ENCODE measurements around the gene SDHAF1. TPM values are rescaled to one million over a fixed set of nuclear protein-coding genes. Genes with fewer than 3 reads are reported as not detected.
A peak's percentile ranks its signal among the peaks of the same experiment; 100 is the strongest.

The SDHAF1 gene
- total and polyA plus RNA-seq, 5 donors, result 10.9 to 14.9 (median 12.9) TPM

- intact Hi-C loops (cut with DNase I), result no loop called here
- no peak overlapping the region for H3K27ac ChIP-seq (ENCODE audit: low read length)
- 31% methylated on average over 8 of the region's 8 CpGs for WGBS
Measured at GRCh38 chr19:35987571-35987896, 7.5 kb upstream of the SDHAF1 start.

GRCh38 chr19:35988824-35989223 lies 6.2 kb upstream of the SDHAF1 start:
- intact Hi-C loops (cut with DNase I), result no loop called here
- no peaks in the 10 kb centered on the region for H3K9me3 ChIP-seq (ENCODE audit: control insufficient read depth, low read length)
- WGBS, result 89% methylated on average over 3 of the region's 3 CpGs
- no peak overlapping the region for H3K4me3 ChIP-seq (ENCODE audit: low read length)
- H3K27ac ChIP-seq (ENCODE audit: low read length), result no peak overlapping the region
- DNase-seq, result no peak
- H3K4me1 ChIP-seq (ENCODE audit: control insufficient read depth, insufficient read depth, low read length), result no peaks in the 10 kb centered on the region
- no peaks in the 10 kb centered on the region for H3K27me3 ChIP-seq (ENCODE audit: control insufficient read depth, insufficient read depth)
- ATAC-seq, result no peak

More at GRCh38 chr19:35987571-35987896, 7.5 kb upstream of the SDHAF1 start:
- DNase-seq (no peak), ATAC-seq (no peak)
- H3K4me3 ChIP-seq (ENCODE audit: low read length), result no peak overlapping the region
- H3K9me3 ChIP-seq (ENCODE audit: control insufficient read depth, low read length), result no peaks in the 10 kb centered on the region
- H3K4me1 ChIP-seq (ENCODE audit: control insufficient read depth, insufficient read depth, low read length), result no peaks in the 10 kb centered on the region
- H3K27me3 ChIP-seq (ENCODE audit: control insufficient read depth, insufficient read depth), result no peaks in the 10 kb centered on the region

- Histone ChIP-seq H3K4me1 (ENCODE audit: control insufficient read depth, insufficient read depth, low read length) (no peaks in the 10 kb centered on the region), H3K27ac (ENCODE audit: low read length) (no peak overlapping the region), H3K27me3 (ENCODE audit: control insufficient read depth, insufficient read depth) (no peaks in the 10 kb centered on the region), H3K4me3 (ENCODE audit: low read length) (no peak overlapping the region), H3K9me3 (ENCODE audit: control insufficient read depth, low read length) (no peaks in the 10 kb centered on the region)
- intact Hi-C loops (cut with DNase I), result loop anchor here in 1 of 4 donors (10.0 kb wide), 1 partner anchor 125 kb away; the partner anchor contains the start of genes OVOL3, POLR2I and TBCB
- no peak for DNase-seq
- WGBS, result 89% methylated on average over 4 of the region's 4 CpGs
- no peak for ATAC-seq
Measured at GRCh38 chr19:35990156-35990555, 4.8 kb upstream of the SDHAF1 start.

GRCh38 chr19:35990771-35991730 lies 3.9 kb upstream of the SDHAF1 start:
- no peak for ATAC-seq
- Histone ChIP-seq H3K4me3 (ENCODE audit: low read length) (no peak overlapping the region), H3K27ac (ENCODE audit: low read length) (no peak overlapping the region), H3K9me3 (ENCODE audit: control insufficient read depth, low read length) (no peaks in the 10 kb centered on the region), H3K27me3 (ENCODE audit: control insufficient read depth, insufficient read depth) (no peaks in the 10 kb centered on the region), H3K4me1 (ENCODE audit: control insufficient read depth, insufficient read depth, low read length) (no peaks in the 10 kb centered on the region)
- WGBS, result 78% methylated on average over 10 of the region's 10 CpGs
- DNase-seq, result no peak
- intact Hi-C loops (cut with DNase I), result loop anchor here in 1 of 4 donors (10.0 kb wide), 1 partner anchor 124 kb away; the partner anchor contains the start of genes OVOL3, POLR2I and TBCB

GRCh38 chr19:35991731-35992450 lies 3.1 kb upstream of the SDHAF1 start:
- Histone ChIP-seq H3K4me1 (ENCODE audit: control insufficient read depth, insufficient read depth, low read length) (no peaks in the 10 kb centered on the region), H3K9me3 (ENCODE audit: control insufficient read depth, low read length) (no peaks in the 10 kb centered on the region), H3K27ac (ENCODE audit: low read length) (no peak overlapping the region), H3K27me3 (ENCODE audit: control insufficient read depth, insufficient read depth) (no peaks in the 10 kb centered on the region), H3K4me3 (ENCODE audit: low read length) (no peak overlapping the region)
- ATAC-seq, result no peak
- WGBS, result 72% methylated on average over 7 of the region's 7 CpGs
- intact Hi-C loops (cut with DNase I), result loop anchor here in 1 of 4 donors (10.0 kb wide), 1 partner anchor 123 kb away; the partner anchor contains the start of genes OVOL3, POLR2I and TBCB
- no peak for DNase-seq

- H3K9me3 ChIP-seq (ENCODE audit: control insufficient read depth, low read length), result no peaks in the 10 kb centered on the region
- no peak overlapping the region for H3K27ac ChIP-seq (ENCODE audit: low read length)
- no peak overlapping the region for H3K4me3 ChIP-seq (ENCODE audit: low read length)
- DNase-seq, result no peak
- no peaks in the 10 kb centered on the region for H3K4me1 ChIP-seq (ENCODE audit: control insufficient read depth, insufficient read depth, low read length)
- intact Hi-C loops (cut with DNase I), result loop anchor here in 1 of 4 donors (10.0 kb wide), 1 partner anchor 122 kb away; the partner anchor contains the start of genes OVOL3, POLR2I and TBCB
- no peak for ATAC-seq
- 92% methylated on average over 8 of the region's 8 CpGs for WGBS
- no peaks in the 10 kb centered on the region for H3K27me3 ChIP-seq (ENCODE audit: control insufficient read depth, insufficient read depth)
Measured at GRCh38 chr19:35992907-35993765, 1.9 kb upstream of the SDHAF1 start.

GRCh38 chr19:35993923-35994598 lies 927 bp upstream of the SDHAF1 start:
- H3K27me3 ChIP-seq (ENCODE audit: control insufficient read depth, insufficient read depth), result no peaks in the 10 kb centered on the region
- no peak overlapping the region for H3K27ac ChIP-seq (ENCODE audit: low read length)
- 30% methylated on average over 49 of the region's 49 CpGs for WGBS
- ATAC-seq (peak; percentile 35 to 41), DNase-seq (peak; percentile 33 to 75 (median 73))
- H3K4me1 ChIP-seq (ENCODE audit: control insufficient read depth, insufficient read depth, low read length), result peaks cover 2% of the 10 kb centered on the region
- no peaks in the 10 kb centered on the region for H3K9me3 ChIP-seq (ENCODE audit: control insufficient read depth, low read length)
- H3K4me3 ChIP-seq (ENCODE audit: low read length), result peak overlapping the region; percentile 73
- intact Hi-C loops (cut with DNase I), result loop anchor here in 1 of 4 donors (10.0 kb wide), 1 partner anchor 121 kb away; the partner anchor contains the start of genes OVOL3, POLR2I and TBCB

- WGBS, result 94% methylated on average over 8 of the region's 8 CpGs
- Histone ChIP-seq H3K4me1 (ENCODE audit: control insufficient read depth, insufficient read depth, low read length) (peaks cover 4% of the 10 kb centered on the region), H3K9me3 (ENCODE audit: control insufficient read depth, low read length) (no peaks in the 10 kb centered on the region), H3K27ac (ENCODE audit: low read length) (no peak overlapping the region), H3K4me3 (ENCODE audit: low read length) (no peak overlapping the region), H3K27me3 (ENCODE audit: control insufficient read depth, insufficient read depth) (no peaks in the 10 kb centered on the region)
- DNase-seq (no peak), ATAC-seq (no peak)
- intact Hi-C loops (cut with DNase I), result loop anchor here in 1 of 4 donors (10.0 kb wide), 1 partner anchor 118 kb away; the partner anchor contains the start of genes OVOL3, POLR2I and TBCB
Measured at GRCh38 chr19:35996777-35997176, 1.8 kb downstream of the SDHAF1 start.

- no peak overlapping the region for H3K27ac ChIP-seq (ENCODE audit: low read length)
- WGBS, result 95% methylated on average over 3 of the region's 3 CpGs
Measured at GRCh38 chr19:36001605-36002004, 6.6 kb downstream of the SDHAF1 start.

GRCh38 chr19:36003284-36003683 lies 8.3 kb downstream of the SDHAF1 start:
- Histone ChIP-seq H3K27ac (ENCODE audit: low read length) (no peak overlapping the region), H3K4me3 (ENCODE audit: low read length) (no peak overlapping the region), H3K9me3 (ENCODE audit: control insufficient read depth, low read length) (no peaks in the 10 kb centered on the region), H3K27me3 (ENCODE audit: control insufficient read depth, insufficient read depth) (no peaks in the 10 kb centered on the region), H3K4me1 (ENCODE audit: control insufficient read depth, insufficient read depth, low read length) (peaks cover 4% of the 10 kb centered on the region)
- DNase-seq (no peak), ATAC-seq (no peak)
- 96% methylated on average over 4 of the region's 4 CpGs for WGBS
- intact Hi-C loops (cut with DNase I), result no loop called here

More at GRCh38 chr19:36001605-36002004, 6.6 kb downstream of the SDHAF1 start:
- DNase-seq, result no peak
- no peak for ATAC-seq
- Histone ChIP-seq H3K9me3 (ENCODE audit: control insufficient read depth, low read length) (no peaks in the 10 kb centered on the region), H3K4me1 (ENCODE audit: control insufficient read depth, insufficient read depth, low read length) (peaks cover 4% of the 10 kb centered on the region), H3K4me3 (ENCODE audit: low read length) (no peak overlapping the region), H3K27me3 (ENCODE audit: control insufficient read depth, insufficient read depth) (no peaks in the 10 kb centered on the region)
- intact Hi-C loops (cut with DNase I), result no loop called here

All from right cardiac atrium (tissue), 5 donors.